HG02884 (cell line): ENCODE measurements around the gene PLD4.
"Not testable (repeated sequence)": the region's sequence is repeated elsewhere in the genome, so short reads cannot be mapped to it uniquely, and the experiment has no call there.

Experiments used
- ATAC-seq: cut with Tn5 transposase; IDR thresholded peaks from one replicate; pipeline ENCODE4 v1.9.1; 2021; ENCODE audit warnings: mild to moderate bottlenecking, moderate library complexity; ENCODE audit not compliant: unreplicated experiment

The PLD4 gene

GRCh38 chr14:104939666-104940410 is 15.2 kb downstream of the PLD4 start:
- no peak for ATAC-seq

GRCh38 chr14:104940526-104941150 is 16.0 kb downstream of the PLD4 start:
- no peak for ATAC-seq

DNA sequence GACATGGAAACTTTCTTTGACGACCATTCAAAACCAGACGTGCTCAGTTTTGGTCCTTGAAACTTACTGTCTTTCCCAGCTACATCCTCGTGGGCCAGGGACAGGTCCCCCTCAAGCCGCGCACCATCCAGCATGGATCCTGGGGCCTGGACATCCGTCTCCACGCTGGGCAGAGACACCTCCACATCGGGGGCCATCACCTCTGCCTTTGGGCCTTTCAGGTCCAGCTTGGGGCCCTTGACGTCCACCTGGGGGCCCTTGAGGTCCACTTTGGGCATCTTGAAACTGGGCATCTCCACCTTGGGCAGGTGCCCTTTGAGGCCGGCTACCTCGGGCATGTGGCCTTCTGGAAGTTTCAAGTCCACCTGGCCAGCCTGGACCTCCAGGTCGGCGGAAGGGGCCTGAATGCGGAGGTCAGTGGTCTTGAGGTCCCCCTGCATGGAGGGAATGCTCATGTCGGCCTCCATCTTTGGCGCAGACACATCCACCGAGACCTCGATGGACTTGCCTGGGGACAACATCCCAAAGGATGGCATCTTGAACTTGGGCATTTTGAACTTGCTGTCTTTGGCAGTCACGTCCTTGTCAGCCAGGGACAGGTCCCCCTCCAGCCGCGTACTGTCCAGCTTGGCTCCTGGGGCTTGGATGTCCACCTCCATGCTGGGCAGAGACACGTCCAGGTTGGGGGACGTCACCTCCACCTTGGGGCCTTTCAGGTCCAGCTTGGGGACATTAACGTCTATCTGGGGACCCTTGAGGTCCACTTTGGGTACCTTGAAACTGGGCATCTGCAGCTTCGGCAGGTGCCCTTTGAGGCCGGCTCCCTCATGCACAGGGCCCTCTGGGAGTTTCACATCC is 17.1 kb downstream of the PLD4 start:
- no peak for ATAC-seq

DNA sequence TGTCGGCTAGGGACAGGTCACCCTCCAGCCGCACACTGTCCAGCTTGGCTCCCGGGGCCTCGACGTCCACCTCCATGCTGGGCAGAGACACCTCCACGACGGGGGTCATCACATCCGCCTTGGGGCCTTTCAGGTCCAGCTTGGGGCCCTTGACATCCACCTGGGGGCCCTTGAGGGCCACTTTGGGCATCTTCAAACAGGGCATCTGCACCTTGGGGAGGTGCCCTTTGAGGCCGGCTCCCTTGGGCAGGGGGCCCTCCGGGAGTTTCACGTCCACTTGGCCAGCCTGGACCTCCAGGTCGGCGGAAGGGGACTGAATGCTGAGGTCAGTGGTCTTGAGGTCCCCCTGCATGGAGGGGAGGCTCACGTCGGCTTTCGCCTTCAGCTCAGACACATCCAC is 17.9 kb downstream of the PLD4 start:
- no peak for ATAC-seq

DNA sequence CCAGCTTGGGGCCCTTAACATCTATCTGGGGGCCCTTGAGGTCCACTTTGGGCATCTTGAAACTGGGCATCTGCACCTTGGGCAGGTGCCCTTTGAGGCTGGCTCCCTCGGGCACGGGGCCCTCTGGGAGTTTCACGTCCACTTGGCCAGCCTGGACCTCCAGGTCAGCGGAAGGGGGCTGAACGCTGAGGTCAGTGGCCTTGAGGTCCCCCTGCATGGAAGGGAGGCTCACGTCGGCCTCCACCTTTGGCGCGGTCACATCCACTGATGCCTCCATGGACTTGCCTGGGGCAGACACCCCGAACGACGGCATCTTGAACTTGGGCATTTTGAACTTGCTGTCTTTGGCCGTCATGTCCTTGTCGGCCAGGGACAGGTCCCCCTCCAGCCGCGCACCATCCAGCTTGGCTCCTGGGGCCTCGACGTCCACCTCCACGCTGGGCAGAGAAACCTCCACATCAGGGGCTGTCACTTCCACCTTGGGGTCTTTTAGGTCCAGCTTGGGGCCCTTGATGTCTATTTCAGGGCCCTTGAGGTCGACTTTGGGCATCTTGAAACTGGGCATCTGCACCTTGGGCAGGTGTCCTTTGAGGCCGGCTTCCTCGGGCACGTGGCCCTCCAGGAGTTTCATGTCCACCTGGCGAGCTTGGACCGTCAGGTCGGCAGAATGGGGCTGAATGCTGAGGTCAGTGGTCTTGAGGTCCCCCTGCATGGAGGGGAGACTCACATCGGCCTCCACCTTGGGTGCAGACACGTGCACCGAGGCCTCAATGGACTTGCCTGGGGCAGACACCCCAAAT is 18.7 kb downstream of the PLD4 start:
- ATAC-seq: not testable (repeated sequence)

DNA sequence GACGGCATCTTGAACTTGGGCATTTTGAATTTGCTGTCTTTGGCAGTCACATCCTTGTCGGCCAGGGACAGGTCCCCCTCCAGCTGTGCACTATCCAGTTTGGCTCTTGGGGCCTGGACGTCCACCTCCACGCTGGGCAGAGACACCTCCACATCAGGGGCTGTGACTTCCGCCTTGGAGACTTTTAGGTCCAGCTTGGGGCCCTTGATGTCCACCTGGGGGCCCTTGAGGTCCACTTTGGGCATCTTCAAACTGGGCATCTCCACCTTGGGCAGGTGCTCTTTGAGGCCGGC is 19.3 kb downstream of the PLD4 start:
- not testable (repeated sequence) for ATAC-seq

DNA sequence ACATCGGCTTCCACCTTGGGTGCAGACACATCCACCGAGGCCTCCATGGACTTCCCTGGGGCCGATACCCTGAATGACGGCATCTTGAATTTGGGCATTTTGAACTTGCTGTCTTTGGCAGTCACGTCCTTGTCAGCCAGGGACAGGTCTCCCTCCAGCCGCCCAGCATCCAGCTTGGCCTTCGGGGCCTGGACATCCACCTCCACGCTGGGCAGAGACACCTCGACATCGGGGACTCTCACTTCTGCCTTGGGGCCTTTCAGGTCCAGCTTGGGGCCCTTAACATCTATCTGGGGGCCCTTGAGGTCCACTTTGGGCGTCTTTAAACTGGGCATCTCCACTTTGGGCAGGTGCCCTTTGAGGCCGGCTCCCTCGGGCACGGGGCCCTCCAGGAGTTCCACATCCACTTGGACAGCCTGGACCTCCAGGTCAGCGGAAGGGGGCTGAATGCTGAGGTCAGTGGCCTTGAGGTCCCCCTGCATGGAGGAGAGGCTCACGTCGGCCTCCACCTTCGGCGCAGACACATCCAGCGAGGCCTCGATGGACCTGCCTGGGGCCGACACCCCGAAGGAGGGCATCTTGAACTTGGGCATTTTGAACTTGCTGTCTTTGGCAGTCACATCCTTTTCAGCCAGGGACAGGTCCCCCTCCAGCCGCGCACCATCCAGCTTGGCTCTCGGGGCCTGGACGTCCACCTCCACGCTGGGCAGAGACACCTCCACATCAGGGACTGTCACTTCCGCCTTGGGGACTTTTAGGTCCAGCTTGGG is 19.9 kb downstream of the PLD4 start:
- not testable (repeated sequence) for ATAC-seq

GRCh38 chr14:104945266-104945665 is 20.6 kb downstream of the PLD4 start:
- ATAC-seq: not testable (repeated sequence)

DNA sequence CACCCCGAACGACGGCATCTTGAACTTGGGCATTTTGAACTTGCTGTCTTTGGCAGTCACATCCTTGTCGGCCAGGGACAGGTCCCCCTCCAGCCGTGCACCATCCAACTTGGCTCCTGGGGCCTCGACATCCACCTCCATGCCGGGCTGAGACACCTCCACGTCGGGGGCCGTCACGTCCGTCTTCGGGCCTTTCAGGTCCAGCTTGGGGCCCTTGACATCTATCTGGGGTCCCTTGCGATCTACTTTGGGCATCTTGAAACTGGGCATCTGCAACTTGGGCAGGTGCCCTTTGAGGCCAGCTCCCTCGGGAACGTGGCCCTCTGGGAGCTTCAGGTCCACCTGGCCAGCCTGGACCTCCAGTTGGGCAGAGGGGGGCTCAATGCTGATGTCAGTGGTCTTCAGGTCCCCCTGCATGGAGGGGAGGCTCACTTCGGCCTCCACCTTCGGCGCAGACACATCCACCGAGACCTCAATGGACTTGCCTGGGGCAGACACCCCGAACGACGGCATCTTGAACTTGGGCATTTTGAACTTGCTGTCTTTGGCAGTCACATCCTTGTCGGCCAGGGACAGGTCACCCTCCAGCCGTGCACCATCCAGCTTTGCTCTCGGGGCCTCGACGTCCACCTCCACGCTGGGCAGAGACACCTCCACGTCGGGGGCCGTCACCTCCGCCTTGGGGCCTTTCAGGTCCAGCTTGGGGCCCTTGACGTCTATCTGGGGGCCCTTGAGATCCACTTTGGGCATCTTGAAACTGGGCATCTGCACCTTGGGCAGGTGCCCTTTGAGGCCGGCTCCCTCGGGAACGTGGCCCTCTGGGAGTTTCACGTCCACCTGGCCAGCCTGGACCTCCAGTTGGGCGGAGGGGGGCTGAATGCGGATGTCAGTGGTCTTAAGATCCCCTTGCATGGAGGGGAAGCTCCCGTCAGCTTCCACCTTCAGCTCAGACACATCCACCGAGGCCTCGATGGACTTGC is 21.6 kb downstream of the PLD4 start:
- not testable (repeated sequence) for ATAC-seq

DNA sequence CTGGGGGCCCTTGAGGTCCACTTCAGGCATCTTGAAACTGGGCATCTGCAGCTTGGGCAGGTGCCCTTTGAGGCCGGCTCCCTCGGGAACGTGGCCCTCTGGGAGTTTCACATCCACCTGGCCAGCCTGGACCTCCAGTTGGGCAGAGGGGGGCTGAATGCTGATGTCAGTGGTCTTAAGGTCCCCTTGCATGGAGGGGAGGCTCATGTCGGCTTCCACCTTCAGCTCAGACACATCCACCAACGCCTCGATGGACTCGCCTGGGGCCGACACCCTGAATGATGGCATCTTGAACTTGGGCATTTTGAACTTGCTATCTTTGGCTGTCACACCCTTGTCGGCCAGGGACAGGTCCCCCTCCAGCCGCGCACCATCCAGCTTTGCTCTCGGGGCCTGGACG is 22.5 kb downstream of the PLD4 start:
- not testable (repeated sequence) for ATAC-seq

- not testable (repeated sequence) for ATAC-seq
Observed at GRCh38 chr14:104947881-104948735, 23.4 kb downstream of the PLD4 start.

DNA sequence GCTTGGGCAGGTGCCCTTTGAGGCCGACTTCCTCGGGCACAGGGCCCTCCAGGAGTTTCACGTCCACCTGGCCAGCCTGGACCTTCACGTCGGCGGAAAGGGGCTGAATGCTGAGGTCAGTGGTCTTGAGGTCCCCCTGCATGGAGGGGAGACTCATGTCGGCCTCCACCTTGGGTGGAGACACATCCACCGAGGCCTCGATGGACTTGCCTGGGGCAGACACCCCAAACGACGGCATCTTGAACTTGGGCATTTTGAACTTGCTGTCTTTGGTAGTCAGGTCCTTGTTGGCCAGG is 24.0 kb downstream of the PLD4 start:
- ATAC-seq: no peak

- ATAC-seq: not testable (repeated sequence)
Observed at GRCh38 chr14:104949406-104949955, 24.8 kb downstream of the PLD4 start.

GRCh38 chr14:104950021-104950420 is 25.3 kb downstream of the PLD4 start:
- ATAC-seq: no peak

DNA sequence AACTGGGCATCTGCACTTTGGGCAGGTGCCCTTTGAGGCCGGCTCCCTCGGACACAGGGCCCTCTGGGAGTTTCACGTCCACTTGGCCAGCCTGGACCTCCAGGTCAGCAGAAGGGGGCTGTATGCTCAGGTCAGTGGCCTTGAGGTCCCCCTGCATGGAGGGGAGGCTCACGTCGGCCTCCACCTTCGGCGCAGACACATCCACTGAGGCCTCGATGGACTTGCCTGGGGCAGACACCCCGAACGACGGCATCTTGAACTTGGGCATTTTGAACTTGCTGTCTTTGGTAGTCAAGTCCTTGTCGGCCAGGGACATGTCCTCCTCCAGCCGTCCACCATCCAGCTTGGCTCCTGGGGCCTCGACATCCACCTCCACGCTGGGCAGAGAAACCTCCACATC is 26.0 kb downstream of the PLD4 start:
- ATAC-seq: not testable (repeated sequence)

GRCh38 chr14:104951863-104952657 is 27.4 kb downstream of the PLD4 start:
- ATAC-seq: not testable (repeated sequence)

- ATAC-seq: no peak
Observed at GRCh38 chr14:104953097-104953496, 28.4 kb downstream of the PLD4 start.
